GM19438 (cell line): Measurements from ENCODE around the gene MAGEL2.

Experiments used
- ATAC-seq: cut with Tn5 transposase; IDR thresholded peaks from one replicate; pipeline ENCODE4 v1.9.1; 2021; ENCODE audit warnings: low read depth; ENCODE audit not compliant: unreplicated experiment

The MAGEL2 gene

DNA sequence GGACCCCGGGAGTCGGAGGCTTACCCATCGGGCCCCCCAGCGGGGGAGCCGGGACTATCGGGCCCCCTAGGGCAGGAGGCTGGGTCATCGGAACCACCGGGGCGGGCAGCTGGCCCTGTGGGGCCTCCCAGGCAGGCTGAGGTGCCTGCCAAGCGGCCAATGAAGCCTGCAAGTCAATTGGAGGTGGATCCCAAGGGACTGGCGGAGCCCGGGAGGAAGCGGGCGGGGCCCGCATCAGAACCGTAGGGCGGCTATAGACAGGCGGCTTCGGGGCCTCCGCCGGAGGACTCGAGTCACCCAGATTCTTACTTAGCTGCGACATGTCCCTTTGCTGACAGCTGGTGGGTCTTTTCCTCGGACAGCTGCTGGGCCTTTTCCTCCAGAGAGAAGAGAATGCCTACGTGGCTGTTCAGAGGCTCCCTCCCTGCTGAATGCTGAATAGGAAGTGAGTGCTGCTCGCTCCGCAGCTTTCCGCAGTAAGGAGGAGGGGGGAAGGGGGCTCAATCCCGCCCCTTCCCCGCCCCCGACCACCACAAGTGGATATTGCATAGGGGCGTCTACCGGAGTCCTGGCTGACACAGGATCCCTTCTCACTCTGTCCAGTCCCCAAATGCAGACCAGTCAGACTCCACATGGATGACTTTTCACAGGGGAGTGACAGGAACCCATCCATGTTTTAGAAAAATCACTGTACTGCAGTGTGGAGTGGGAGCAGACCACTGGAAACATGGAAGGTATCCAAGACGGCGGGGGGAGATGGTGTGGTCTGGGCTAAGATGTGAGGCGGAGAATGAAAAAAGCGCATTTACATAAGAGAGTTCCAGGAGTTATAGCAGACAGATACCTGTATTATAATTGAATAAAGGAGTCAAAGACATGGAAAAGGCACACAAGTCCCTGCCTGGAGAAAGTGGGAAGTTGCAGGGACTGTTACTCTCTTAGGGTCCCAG lies at the start of gene MAGEL2:
MAGEL2 (minus strand) TSS at position 447 of the 950 bp plus-strand sequence; CDS start at position 322, 125 bp downstream.
- ATAC-seq = no peak

DNA sequence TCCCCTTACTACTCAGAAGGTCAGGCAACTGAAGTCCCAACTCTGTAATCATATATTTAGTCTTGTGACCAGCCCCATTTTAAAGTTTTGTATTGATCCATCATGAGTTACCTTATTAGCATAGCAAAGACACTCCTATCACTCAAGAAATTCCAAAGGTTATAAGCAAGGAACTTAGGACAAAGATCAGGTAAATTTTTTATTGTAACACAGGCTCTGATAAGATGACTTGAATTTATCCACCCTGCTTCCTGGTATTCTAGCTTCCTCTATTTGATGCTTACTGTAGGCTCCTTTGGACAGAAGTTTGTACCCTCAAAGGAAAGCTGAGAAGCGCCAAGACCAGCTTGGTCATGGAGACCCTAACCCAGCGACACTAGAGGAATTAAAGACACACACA lies 47.6 kb upstream of the MAGEL2 start:
- no peak for ATAC-seq

DNA sequence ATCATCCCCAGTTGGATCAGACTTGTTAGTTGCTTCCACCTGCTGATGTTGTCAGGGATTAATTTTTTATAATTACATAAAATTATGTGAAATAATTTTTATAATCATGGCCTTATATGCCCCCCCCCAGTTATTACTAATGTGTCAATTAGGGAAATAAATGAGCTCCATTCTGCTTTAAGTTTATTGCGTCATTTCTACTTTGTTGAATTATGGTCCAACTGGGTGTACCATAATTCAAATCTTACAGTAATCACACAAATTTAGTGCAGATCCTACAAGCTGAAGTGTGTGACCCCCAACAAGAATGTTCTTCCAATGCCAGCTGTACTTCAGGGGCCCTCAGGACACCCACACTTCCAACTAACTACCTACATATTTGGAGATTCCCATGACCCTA lies 46.9 kb upstream of the MAGEL2 start:
- no peak for ATAC-seq

DNA sequence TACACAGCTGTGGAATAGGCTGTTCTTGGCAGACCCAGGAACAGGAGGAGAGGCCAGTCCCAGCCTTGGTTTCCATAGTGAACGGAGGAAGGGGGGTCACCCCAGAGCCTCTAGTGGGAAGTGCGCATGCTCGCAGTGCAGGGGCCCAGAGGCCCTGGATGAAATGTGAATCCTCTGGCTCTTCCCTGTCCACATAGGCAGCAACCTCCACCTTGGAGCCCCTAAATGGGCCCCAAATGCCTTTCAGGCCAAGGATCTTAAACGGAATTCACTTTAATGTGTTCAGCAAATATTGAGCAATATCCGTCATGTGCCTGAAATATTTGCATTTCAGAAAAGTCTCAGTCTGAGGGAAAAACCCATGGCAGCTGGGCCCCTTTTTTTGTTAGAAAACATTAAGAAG lies 42.8 kb upstream of the MAGEL2 start:
- no peak for ATAC-seq

DNA sequence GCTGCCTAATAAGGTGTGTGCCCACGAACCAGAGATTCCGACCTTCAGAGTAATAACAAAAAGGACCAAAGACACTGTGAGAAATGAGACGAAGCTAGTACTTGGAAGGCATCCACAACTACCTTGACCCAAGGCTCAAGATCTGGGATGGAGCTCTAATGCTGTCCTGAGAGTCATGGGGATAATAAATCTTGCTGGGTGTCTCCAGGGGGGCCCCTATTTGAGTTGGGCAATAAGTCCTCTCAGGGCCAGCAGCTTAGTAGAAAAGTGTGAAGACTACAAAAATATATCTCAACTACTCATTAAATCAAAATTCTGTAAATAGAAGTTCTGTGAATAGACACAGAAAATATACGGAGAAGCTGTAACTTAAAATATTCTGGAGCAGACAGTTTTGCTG lies 42.3 kb upstream of the MAGEL2 start:
- ATAC-seq = no peak

DNA sequence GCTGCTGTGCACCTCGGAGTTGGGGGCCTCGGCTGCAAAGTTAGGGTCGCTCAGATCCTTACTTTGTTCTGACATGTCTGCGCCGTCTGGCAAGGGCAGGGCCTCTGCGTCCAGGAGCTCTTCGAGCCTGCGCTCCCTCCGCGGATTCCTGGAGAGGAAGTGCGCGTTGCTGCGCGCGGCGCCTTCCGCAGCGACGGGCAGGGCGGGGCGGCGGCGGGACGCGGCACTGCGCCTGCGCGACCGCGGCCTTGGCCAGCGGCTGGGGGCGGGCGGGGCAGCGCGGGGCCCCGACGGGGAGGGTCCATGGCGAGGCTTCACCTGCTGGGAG lies 39.4 kb upstream of the MAGEL2 start, which contains the start of gene NDN:
NDN (minus strand) TSS at position 163 of the 328 bp plus-strand sequence; CDS start at position 75, 88 bp downstream.
- ATAC-seq = no peak

DNA sequence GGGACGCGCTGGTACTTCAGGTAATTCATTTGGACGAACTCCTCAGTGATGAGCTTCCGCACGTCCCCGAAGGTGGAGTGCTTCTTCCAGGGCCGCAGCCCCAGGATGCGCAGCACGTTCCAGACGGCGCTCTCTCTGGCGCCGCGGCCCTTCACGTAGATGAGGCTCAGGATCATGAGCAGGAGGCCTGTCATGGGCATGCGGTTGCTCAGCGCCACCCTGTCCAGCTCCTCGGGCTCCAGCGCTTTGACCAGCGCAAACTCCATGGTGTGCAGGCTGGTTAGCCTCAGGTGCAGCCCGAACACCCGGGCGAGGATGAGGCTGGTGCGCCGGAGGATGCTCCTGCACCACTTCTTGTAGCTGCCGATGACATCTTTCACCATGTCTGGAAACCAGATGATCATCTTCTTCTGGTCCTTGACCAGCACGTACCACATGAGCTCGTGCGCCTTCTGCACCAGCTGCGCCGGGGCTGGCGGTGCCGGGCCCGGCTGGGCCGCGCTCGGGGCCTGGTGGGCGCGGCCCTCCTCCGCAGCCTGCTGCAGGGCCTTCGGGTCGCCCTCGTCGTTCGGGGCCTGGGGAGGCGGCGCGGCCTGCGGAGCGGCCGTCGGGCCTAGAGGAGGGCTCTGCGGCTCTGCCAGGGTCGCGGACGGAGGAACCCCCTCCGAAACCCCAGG lies 38.9 kb upstream of the MAGEL2 start:
- ATAC-seq = no peak

DNA sequence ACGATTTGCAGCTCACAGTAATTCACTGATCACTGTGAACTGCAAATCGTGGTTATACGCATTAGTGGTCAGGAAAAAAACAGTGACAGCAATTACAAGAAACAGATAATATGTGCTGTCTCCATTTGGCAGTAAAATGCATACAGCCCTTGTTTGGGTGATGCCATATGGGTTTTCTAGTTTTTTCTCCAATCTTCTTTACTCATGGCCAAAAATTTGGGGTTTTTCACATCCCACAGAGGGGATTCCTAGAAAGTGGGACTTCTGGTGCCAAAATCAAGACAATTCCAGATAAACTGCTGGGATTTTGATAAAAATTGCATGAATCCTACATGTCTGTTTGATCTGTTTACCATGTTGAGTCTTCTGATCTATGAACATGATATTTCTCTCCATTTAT lies 23.8 kb upstream of the MAGEL2 start:
- no peak for ATAC-seq

DNA sequence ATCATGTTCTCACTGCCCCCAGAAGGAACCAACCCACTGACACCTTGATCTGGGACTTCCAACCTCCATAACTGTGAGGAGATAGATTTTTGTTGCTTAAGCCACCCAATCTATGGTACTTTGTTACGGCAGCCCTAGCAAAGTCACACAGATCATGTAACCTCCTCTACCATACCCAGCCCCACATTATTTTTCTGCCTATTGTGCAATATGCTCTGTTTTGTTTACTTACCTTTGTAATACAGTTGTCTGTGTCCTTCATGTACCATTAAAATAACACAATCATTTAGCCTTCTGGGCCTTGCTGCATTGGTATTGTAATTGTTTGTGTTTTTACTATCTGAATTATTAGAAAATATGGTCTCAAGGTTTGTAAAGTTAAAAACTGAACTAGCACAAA lies 23.3 kb upstream of the MAGEL2 start:
- ATAC-seq = no peak

DNA sequence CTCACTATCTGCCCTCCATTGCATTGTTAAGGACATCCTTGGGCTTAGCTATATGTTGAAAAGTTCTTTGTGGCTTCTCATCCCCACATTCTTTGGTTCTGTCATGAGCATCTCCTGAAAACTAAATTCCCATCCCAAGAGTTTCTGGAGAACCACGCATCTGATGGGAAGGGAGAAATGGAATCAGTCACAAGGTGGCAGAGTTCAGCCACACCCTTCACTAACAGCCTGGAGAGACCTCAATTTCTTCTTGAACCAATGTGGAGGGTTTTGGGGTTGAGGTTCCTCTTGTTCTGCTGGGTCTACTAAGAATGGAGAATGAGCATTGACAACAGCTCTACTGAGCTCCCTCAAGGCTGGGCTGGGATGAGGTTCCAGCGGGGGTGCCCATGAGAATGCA lies 15.6 kb upstream of the MAGEL2 start:
- no peak for ATAC-seq

DNA sequence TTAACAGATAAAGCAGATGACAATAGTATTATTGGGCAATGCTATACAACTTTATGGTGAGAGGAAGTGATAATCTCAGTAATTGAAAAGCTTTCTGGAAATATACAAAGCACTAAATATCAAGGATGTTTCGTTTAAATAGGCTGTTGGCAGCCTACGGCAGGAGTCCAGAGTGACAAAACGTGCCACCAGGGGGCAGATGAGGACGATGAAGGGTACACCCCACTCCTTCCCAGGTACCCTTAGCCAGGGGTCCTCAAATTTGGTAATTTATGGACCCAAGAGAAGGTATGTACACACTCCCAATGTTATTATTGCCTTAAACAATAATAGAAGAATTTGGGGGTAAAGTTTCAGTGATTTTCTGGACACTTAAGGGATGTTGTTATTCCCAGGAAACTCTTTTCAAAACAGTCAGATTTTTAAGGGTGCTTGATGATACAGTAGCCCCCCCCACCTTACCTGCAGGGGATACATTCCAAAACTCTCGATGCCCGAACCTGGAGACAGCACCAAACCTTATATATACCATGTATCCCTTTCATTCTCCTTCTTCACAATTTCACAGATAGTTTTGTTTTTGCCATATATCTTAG lies 1.4 kb upstream of the MAGEL2 start:
- ATAC-seq = no peak

DNA sequence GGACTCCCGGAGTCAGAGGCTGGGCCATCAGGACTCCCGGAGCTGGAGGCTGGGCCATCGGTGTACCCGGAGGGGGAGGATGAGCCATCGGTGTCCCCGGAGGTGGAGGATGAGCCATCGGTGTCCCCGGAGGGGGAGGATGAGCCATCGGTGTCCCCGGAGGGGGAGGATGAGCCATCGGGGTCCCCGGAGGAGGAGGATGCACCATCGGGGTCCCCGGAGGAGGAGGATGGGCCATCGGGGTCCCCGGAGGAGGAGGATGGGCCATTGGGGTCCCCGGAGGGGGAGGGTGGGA lies 719 bp downstream of the MAGEL2 start:
- ATAC-seq = no peak

DNA sequence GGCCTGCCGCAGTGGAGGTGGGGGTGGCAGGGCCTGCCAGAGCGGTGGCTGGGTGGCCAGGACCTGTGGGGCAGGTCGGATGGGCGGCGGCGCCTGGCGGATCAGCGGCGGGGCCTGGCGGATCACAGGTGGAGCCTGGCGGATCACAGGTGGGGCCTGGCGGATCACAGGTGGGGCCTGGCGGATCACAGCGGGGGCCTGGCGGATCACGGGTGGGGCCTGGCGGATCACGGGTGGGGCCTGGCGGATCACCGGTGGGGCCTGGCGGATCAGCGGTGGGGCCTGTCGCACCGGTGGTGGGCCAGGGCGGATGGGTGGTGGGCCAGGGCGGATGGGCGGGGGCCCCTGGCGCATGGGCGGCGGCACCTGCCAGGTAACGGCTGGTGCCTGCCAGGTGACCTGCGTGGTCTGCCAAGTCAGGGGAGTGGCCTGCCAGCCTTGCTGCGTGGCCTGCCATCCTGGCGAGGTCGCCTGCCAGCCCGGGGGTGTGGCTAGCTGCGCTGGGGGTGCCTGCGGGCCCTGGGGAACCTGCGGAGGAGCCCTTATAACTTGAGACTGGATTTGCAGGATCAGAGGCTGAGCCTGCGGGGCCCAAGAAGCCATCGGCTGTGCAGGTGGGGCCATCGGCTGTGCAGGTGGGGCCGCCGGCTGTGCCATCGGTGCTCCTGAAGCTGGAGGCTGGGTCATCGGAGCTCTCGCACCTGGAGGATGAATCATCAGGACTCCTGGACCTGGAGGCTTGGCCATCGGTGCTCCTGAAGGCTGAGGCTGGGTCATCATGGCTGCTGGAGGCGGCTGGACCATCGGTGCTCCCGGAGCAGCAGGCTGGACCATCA lies 1.3 kb downstream of the MAGEL2 start:
- no peak for ATAC-seq

DNA sequence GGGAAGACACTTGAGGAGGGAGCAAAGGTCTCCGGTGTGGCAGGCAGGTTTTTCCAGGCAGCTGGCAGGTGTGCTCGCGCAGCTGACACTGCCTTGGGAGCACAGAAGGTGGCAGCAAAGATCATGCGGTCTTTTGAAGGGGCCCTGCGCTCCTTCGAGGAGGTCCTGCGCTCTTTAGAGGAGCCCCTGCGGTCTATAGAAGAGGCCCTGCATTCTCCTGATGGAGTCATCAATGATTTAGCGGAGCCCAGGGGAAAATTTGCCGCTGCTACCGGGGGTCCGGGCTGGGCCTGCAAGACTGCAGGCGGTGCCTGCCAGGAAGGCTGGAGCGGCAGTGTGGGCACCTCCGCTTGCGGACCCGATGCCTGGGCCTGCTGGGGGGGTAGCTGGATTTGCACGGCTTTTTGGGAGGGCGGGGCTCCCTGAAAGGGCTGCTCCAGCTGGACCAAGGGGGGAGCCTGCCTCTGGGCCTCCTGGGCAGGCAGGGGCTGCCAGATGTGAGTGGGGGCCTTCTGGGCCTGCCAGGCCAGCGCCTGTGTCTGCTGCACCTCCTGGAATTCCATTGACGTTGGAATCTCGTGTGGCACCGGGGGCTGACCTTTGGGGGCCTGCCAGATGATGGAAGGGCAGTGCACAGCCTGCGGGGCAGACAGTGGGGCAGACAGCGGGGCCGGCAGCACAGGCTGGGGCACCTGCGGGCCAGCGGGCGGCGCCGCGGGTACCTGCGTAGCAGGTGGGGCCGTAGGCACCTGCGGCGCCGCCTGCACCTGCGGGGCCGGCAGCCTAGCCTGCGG lies 2.1 kb downstream of the MAGEL2 start:
- ATAC-seq = no peak

DNA sequence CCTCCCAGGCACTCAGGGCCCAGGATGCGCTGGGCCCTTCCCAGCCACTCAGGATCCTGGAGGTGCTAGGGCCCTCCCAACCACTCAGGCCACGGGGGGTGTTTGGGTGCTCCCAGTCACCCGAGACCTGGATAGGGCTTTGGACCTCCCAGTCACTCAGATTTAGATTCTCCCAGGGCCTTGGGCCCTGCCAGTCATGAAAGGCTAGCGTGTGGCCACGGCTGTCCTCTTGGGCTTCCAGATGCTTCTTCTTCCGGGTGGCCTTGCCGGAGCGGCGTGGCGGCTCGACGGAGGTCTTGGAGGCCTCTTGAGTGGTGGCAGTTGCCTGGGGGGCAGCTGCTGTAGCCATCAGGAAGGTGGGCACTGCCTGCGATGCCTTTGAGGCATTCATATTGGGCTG lies 2.8 kb downstream of the MAGEL2 start:
- ATAC-seq = no peak

DNA sequence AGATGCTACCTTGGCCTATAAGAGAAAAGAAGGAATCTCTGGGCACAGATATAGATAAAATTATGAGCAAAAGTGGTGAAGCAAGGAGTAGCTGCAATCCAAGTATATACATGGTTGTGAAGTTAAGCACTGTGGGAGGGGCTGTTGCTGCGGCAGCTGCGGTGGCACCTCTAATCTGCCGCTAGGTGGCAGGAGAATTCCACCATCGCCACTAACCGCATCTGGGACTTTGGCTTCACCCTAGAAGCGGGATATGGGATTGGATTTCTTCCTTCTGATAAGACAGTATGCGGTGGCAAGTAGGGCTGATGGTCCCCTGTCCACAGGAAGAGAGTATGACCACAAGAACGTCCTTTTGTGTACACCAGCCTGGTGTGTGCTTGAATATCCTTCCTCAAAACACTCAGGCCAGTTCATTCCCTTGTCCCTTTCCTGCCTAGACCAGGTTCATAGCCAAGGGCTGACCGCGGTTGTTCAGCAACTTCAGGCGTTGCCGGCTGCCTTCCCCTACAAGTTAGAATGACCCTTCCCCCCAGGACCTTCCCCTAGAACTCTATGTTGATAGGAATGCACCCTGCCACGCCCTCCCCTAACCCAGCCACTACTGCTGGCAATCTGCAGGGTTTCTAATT lies 5.1 kb downstream of the MAGEL2 start:
- no peak for ATAC-seq

DNA sequence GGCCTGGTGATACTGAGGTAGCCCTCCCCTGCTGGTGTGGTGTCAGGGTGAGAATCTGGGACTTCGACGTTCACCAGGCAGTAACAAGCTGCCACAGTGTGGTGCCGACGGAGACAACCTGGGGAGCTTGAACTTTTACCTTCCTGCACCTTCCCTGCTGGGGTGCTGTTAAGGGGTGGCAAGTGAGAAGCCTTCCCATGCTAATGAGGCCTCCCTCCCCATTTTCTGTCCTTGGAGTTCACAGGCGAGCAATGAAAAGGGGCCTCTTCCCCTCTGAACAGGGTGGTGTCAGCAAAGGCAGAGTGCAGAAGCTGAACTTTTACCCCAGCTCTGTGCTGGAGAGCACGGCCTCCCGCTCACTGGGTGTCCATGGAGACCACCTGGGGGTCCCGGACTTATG lies 13.5 kb downstream of the MAGEL2 start:
- no peak for ATAC-seq

DNA sequence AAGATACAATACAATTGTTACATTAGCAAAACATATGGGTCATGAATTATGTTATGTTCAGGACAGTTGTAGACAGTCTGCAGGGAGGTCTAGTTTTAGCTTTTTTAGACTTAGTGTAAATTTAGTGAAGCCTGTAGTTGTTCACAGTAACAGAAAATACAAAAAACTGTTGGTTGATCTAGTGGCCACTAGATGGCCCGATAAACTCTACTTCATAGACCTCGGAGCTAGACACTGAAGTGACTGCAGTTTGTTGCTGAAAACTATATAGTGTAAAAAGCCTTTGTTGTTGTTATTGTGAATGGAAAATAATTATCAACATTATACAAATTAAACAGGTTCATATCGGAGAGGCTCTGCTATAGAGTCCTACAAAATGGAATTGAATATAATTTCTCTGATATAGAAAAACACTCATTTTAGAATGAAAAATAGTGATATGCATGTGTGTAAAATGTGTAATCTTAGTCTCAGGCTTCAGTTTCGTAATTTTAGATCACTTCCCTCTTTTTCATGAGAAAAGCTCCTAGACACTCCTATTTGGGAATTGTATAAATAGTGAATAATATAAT lies 18.3 kb downstream of the MAGEL2 start:
- no peak for ATAC-seq

DNA sequence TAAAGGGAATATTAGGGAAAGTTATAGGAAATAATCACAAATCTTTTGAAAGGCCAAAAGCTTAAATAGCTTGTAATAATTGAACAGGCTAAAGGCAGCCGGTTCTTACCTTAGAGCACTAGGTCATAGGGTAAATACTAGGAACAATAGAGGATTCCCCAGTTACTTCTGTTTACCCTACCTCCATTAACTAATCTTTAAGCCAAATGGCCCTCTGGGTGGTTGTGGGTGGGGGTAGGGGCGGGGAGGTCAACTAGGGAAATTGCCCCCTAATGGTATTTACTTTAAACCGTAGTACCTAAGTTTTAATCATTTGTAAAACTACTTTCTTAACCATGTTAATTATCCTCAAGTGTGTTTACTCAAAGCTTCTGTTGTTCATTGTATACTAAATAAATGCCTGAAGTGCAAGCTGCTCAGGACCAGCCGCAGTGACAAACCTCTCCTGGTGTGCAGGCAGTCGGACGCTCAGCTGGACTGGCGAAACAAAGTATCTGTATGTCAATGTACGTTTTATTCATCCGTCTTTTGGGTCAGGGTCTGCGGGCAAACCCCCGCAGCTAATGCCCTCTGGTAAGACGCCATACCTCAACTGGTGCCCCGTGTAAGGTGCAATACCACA lies 18.9 kb downstream of the MAGEL2 start:
- ATAC-seq = no peak
